ENCODE results near the gene TNMD. TPM values are rescaled to one million over a fixed set of nuclear protein-coding genes. Genes with fewer than 3 reads are reported as not detected.

TNMD gene
- total and polyA plus RNA-seq, 2 of the 4 experiments (the other 2 are of a cell fraction), result not detected

DNA sequence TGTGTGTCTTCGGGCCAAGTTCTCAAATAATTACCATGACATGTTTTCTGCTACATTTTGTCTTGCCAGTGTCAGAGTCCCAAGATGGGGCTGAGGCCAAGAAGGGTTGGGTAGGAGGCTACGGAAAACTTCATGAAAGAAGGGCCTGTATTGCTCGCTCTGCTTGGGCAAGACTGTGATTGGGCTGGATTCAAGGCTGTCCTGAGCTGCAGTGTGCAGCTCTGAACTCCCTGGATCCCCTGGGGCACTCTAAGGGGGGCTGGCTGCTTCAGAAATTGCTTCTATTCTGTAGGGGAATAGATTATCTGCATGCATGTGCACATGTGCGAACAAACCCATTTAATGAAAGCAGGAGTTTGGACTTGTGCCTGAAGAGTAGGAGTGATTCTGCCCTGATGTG is 38.3 kb downstream of the TNMD start:
- H3K14ac ChIP-seq (replicated peaks; ENCODE audit: low read depth, low read length), result no peak overlapping the region
- H3K4me3 ChIP-seq (ENCODE audit: insufficient read depth, low read depth, low read length), result no peak overlapping the region
- no peak overlapping the region for H2BK5ac ChIP-seq (ENCODE audit: low read depth, low read length, poor library complexity, severe bottlenecking)
- H3K4me1 ChIP-seq (ENCODE audit: control insufficient read depth, insufficient read depth, low read length), result no peaks in the 10 kb centered on the region
- no peaks in the 10 kb centered on the region for H4K20me1 ChIP-seq (ENCODE audit: insufficient read depth, low read length)
- H2AK9ac ChIP-seq (replicated peaks; ENCODE audit: low read depth, low read length, poor library complexity), result no peak overlapping the region
- H3K9ac ChIP-seq (ENCODE audit: low read depth, low read length), result no peak overlapping the region
- DNase-seq, result no peak
- no peak overlapping the region for H3K4ac ChIP-seq (ENCODE audit: low read depth, low read length)
- H3K27ac ChIP-seq (ENCODE audit: insufficient read depth, low read length), result no peak overlapping the region
- dilution Hi-C loops (cut with HindIII; ENCODE audit: low sequenced_read_pairs, unreplicated experiment) (no loop called here), intact Hi-C loops (cut with micrococcal nuclease) (no loop called here), in situ Hi-C loops (cut with MboI; ENCODE audit: low sequenced_read_pairs) (no loop called here)
- no peak overlapping the region for H2BK20ac ChIP-seq (ENCODE audit: low read depth, low read length)
- 71% methylated on average over 1 of the region's 4 CpGs; no CpG with 5 or more reads in 1 of the 2 experiments for WGBS, 2 experiments (ENCODE audit: extremely low coverage in 2 of 2, insufficient read length in 1 of 2)
- no peak overlapping the region for H3K4me2 ChIP-seq (ENCODE audit: low read depth, low read length)
- H3K27me3 ChIP-seq (ENCODE audit: control insufficient read depth, insufficient read depth, low read length), result no peaks in the 10 kb centered on the region; the same call in 1 of the 2 replicates
- H2BK120ac ChIP-seq (ENCODE audit: low read depth, low read length), result no peak overlapping the region
- no peak overlapping the region for H3K23ac ChIP-seq (ENCODE audit: low read depth, low read length)
- CTCF ChIA-PET, result no interaction called here
- H4K91ac ChIP-seq (ENCODE audit: insufficient read depth, low read depth, low read length), result no peak overlapping the region
- no peaks in the 10 kb centered on the region for H3K9me1 ChIP-seq (ENCODE audit: insufficient read depth, low read length)
- no peak overlapping the region for H4K5ac ChIP-seq (ENCODE audit: low read depth, low read length)
- no peak for ATAC-seq (ENCODE audit: low read depth)
- no peak for TF ChIP-seq BHLHE40 (IDR thresholded peaks at IDR 0.05; ENCODE audit: low read depth, low read length)
- no peak for TF ChIP-seq MXI1 (IDR thresholded peaks at IDR 0.05; ENCODE audit: borderline replicate concordance, low read depth, low read length)
- TF ChIP-seq CEBPB (IDR thresholded peaks at IDR 0.05; ENCODE audit: low read depth, low read length), result no peak
- no peak for TF ChIP-seq MAZ (IDR thresholded peaks at IDR 0.05; ENCODE audit: borderline replicate concordance, low read depth, low read length)
- no peak for TF ChIP-seq MAFK (IDR thresholded peaks at IDR 0.05; ENCODE audit: low read depth, low read length)
- TF ChIP-seq POLR2A (IDR thresholded peaks at IDR 0.05; ENCODE audit: low read depth, low read length), result no peak
- TF ChIP-seq RCOR1 (IDR thresholded peaks at IDR 0.05; ENCODE audit: insufficient replicate concordance, low read length), result no peak
- no peak overlapping the region for H4K8ac ChIP-seq (ENCODE audit: low read depth in 2 of 2, low read length in 2 of 2)
- H3K79me1 ChIP-seq (ENCODE audit: low read depth in 1 of 2, low read length in 2 of 2), result no peaks in the 10 kb centered on the region
- no TSS peak for BruUV-seq (replicated peaks)
- no peak overlapping the region for H3K56ac ChIP-seq (ENCODE audit: extremely low read depth, insufficient read depth, low read length)
- no peaks in the 10 kb centered on the region for H3K36me3 ChIP-seq (ENCODE audit: control insufficient read depth, insufficient read depth, low read length)
- no peak overlapping the region for H3K18ac ChIP-seq (ENCODE audit: low read depth, low read length)
- no peaks in the 10 kb centered on the region for H3K9me3 ChIP-seq (ENCODE audit: control insufficient read depth, insufficient read depth, low read length)
- H2BK15ac ChIP-seq (ENCODE audit: low read depth, low read length), result no peak overlapping the region
- no peak overlapping the region for H2AFZ ChIP-seq (replicated peaks; ENCODE audit: low read length, poor library complexity)
- H2AK5ac ChIP-seq (ENCODE audit: low read depth, low read length), result no peak overlapping the region
- POLR2A ChIA-PET (ENCODE audit: unreplicated experiment), result no interaction called here

Data from IMR-90 (cell line).